Ovary (tissue), 9 donors: Measurements from ENCODE around the gene RAPGEF6. TPM values are rescaled to one million over a fixed set of nuclear protein-coding genes. Genes with fewer than 3 reads are reported as not detected.

Experiments
- DNase-seq, 5 donors: peaks; one replicate each; pipeline ENCODE4 v3.0.0-alpha.2; 2019 to 2020
- H3K27ac ChIP-seq, 2 donors: fragments of 200-600 bp; one replicate each; pipeline versions ENCODE4 v1.5.1 to v1.8.0; 2019 to 2022
- H3K27me3 ChIP-seq: fragments of 200-600 bp; one replicate; pipeline ENCODE4 v1.8.0; 2022
- H3K36me3 ChIP-seq: fragments of 200-600 bp; sonication (generic); one replicate; pipeline ENCODE4 v1.5.1; 2019
- H3K4me1 ChIP-seq: one replicate; pipeline ENCODE4 v1.8.1; 2013; ENCODE audit warnings: mild to moderate bottlenecking, moderate library complexity; ENCODE audit not compliant: insufficient read depth
- H3K4me3 ChIP-seq: fragments of 200-600 bp; sonication (generic); one replicate; pipeline ENCODE4 v1.5.1; 2017
- H3K9me3 ChIP-seq, 2 donors: fragments of 200-600 bp in 1 of 2; sonication (generic) in 1 of 2; one replicate each; pipeline versions ENCODE4 v1.5.1 to v1.8.1; 2013 to 2019; ENCODE audit warnings: mild to moderate bottlenecking in 1 of 2, moderate library complexity in 1 of 2
- EP300 ChIP-seq: sonication (generic); formaldehyde crosslinking; IDR thresholded peaks from one replicate; pipeline ENCODE4 v1.6.1; 2017; ENCODE audit warnings: antibody characterized with exemption
- POLR2A ChIP-seq: fragments of 450-650 bp; IDR thresholded peaks from one replicate; pipeline ENCODE4 v1.6.1; 2017; ENCODE audit warnings: antibody characterized with exemption, mild to moderate bottlenecking, moderate library complexity
- WGBS, 3 donors: extraction: QIAGEN DNeasy Blood & Tissue Kit in 1 of 3; methylation state at CpG; one replicate each; pipeline versions ENCODE4 v1.1.5 to v1.1.7; 2013 to 2017; 5-methylcytosine and 5-hydroxymethylcytosine counted together
- intact Hi-C, 4 donors: fragments of 100-400 bp; cut with DNase I; formaldehyde crosslinking; loops; one replicate each; pipeline versions ENCODE4 v1.11.0 to v1.15.1; 2022 to 2023
- polyA plus RNA-seq, 2 donors: library from polyadenylated mRNA; stranded (reverse); fragments of 200-250 nt in 1 of 2; fragments of 350-450 nt in 1 of 2; fragmentation: Illumina TruSeq in 1 of 2; extraction: RNeasy Lipid Tissue Mini Kit (QIAGEN cat#74804) in 1 of 2; gene quantifications; one replicate each; pipeline ENCODE4 v1.2.3, GENCODE V29; 2013 to 2014
- total RNA-seq, 7 donors: library from RNA; depleted of rRNA in 2 of 7; stranded (reverse); fragments of >200 nt in 2 of 7; fragmentation: NEBNext Ultra II Directional in 3 of 7; extraction: Animal tissue kit (Norgen Biotek cat#: 25700) in 3 of 7; gene quantifications; one replicate each; pipeline versions ENCODE4 v1.1.0 to v1.2.4, GENCODE V29; 2016 to 2023
- TF ChIP-seq, protein P1 (sequence below), 3 donors: fragments of 450-650 bp in 2 of 3; fragments of 200-600 bp in 1 of 3; IDR thresholded peaks; one replicate each; pipeline versions ENCODE4 v1.5.1 to v1.8.0; 2016 to 2022; ENCODE audit warnings: antibody characterized with exemption in 3 of 3, mild to moderate bottlenecking in 1 of 3
- donor health status: DM: no; HTN: no; CAD: no; lungs with moderate emphysema.
- donor health status: DM: no; HTN: no; CAD: no.
- donor health status: Bipolar disorder and iron deficiency.
- donor health status: DM: yes; HTN: yes; CAD: no.
- donor health status: DM: no; HTN: no; CAD: no.
- donor health status: DM: yes; HTN: yes; CAD: no.

The RAPGEF6 gene
- total and polyA plus RNA-seq, 9 donors = 4.2 to 25.8 (median 18.5) TPM

DNA sequence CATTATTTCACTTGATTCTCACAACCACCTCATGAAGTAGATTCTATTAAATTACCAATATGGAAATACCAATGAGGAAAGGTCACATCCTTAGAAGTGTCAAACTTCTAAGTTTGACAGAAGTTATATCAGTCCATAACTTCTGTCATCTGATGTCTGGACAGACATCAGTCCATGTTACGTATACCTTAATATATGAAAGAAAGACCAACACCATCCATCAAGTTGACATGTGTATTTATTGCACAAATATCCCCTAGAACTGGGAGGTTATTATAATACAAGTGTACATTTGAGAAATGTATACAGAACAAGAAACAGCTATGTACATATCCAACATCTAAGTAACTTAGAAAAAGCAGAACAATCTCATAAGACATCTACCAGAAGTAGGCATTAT is 6.5 kb upstream of the RAPGEF6 start:
- Histone ChIP-seq H3K36me3 (no peaks in the 10 kb centered on the region), H3K27ac (no peak overlapping the region), H3K4me3 (no peak overlapping the region), H3K27me3 (no peaks in the 10 kb centered on the region), H3K9me3 (no peaks in the 10 kb centered on the region), H3K4me1 (no peaks in the 10 kb centered on the region)
- intact Hi-C loops = no loop called here
- WGBS, 3 donors = 92 to 99% (median 97%) methylated on average over 1 of the region's 1 CpG
- TF ChIP-seq EP300 (no peak), POLR2A (no peak)
- TF ChIP-seq, protein P1, sequence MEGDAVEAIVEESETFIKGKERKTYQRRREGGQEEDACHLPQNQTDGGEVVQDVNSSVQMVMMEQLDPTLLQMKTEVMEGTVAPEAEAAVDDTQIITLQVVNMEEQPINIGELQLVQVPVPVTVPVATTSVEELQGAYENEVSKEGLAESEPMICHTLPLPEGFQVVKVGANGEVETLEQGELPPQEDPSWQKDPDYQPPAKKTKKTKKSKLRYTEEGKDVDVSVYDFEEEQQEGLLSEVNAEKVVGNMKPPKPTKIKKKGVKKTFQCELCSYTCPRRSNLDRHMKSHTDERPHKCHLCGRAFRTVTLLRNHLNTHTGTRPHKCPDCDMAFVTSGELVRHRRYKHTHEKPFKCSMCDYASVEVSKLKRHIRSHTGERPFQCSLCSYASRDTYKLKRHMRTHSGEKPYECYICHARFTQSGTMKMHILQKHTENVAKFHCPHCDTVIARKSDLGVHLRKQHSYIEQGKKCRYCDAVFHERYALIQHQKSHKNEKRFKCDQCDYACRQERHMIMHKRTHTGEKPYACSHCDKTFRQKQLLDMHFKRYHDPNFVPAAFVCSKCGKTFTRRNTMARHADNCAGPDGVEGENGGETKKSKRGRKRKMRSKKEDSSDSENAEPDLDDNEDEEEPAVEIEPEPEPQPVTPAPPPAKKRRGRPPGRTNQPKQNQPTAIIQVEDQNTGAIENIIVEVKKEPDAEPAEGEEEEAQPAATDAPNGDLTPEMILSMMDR (IDR thresholded peaks at IDR 0.05) = no peak
- DNase-seq = no peak

DNA sequence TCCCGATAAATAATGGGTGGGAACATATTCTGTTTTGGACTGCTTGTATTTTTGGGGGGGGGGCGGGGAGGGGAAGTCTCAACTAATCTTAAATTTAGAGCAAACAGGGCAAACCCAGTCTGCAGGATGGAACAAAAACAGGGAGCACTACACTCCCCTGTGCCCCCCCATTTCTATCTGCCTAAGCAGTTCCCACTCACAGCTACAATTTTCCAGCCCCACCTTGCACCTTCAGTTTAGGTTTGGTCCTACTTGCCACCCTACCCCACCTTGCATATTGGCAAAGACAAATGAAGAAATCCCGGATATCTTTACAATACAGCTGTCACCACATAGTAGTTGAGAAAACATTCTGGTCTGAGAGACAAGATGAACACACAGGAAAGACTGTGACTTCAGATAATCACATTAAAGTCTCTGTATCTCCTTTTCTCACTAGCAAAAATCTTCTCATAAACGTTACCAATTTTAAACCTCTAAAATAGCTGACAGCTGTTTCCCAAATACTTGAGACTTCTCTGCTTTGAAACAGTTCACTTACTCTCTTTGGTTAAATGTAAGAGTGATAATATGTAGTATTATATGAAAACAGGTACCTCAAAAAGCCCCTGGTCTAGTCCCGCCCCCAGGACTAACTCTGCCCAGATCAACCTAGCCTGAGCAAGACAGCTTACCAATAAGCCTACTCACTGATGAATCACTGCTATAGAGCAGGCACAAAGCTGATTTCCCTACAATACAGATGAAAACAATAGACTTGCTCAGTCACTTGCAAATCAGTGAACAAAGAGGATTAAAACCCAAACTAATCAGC is 5.2 kb upstream of the RAPGEF6 start:
- Histone ChIP-seq H3K27ac (no peak overlapping the region), H3K4me3 (no peak overlapping the region), H3K36me3 (no peaks in the 10 kb centered on the region), H3K4me1 (no peaks in the 10 kb centered on the region), H3K27me3 (no peaks in the 10 kb centered on the region), H3K9me3 (no peaks in the 10 kb centered on the region)
- intact Hi-C loops = no loop called here
- no peak for TF ChIP-seq POLR2A
- no peak for TF ChIP-seq EP300
- TF ChIP-seq, protein P1 (IDR thresholded peaks at IDR 0.05) = no peak
- WGBS, 3 donors = 69 to 71% (median 70%) methylated on average over 5 of the region's 5 CpGs
- DNase-seq = no peak

DNA sequence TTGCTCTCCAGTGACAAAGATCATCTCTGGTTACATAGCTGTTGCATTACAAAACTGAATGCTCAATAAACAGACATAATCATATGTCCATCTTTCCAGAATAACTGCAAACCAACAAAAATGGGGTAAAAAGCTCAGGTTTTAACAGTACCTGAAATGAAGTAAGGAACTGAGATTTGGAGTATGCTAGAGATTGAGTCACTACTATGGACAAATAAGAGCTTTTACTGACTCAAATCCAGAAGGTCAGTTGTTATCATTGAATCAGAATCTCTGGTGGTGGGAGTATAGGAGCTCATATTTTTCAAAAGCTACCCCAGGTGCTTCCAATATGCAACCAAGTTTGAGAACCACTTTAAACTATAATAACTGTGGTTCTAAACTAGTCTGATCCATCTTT is 4.1 kb upstream of the RAPGEF6 start:
- no peak for DNase-seq
- no peaks in the 10 kb centered on the region for H3K9me3 ChIP-seq
- no peaks in the 10 kb centered on the region for H3K36me3 ChIP-seq
- H3K4me1 ChIP-seq = no peaks in the 10 kb centered on the region
- no peak overlapping the region for H3K27ac ChIP-seq
- H3K4me3 ChIP-seq = no peak overlapping the region
- intact Hi-C loops = loop anchor here in 1 of 4 donors (10.0 kb wide), 1 partner anchor 856 kb away; the partner anchor contains the start of gene IRF1
- H3K27me3 ChIP-seq = no peaks in the 10 kb centered on the region
- TF ChIP-seq, protein P1 (IDR thresholded peaks at IDR 0.05) = no peak
- TF ChIP-seq POLR2A (no peak), EP300 (no peak)

DNA sequence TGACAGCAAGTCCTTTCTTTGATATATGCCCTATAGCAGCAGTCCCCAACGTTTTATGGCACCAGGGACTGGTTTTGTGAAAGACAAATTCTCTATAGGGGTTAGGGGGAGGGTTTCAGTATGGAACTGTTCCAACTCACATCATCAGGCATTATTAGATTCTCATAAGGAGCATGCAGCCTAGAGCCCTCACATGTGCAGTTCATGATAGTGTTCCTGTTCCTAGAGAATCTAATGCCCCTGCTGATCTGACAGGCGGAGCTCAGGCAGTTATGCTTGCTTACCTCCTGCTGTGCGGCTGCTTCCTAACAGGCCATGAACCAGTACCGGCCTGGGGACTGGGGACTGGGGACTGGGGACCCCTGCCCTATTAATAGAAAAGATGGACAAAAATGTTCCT is 2.7 kb upstream of the RAPGEF6 start:
- Histone ChIP-seq H3K27ac (no peak overlapping the region), H3K4me1 (peaks cover 2% of the 10 kb centered on the region), H3K27me3 (no peaks in the 10 kb centered on the region), H3K36me3 (no peaks in the 10 kb centered on the region), H3K9me3 (no peaks in the 10 kb centered on the region), H3K4me3 (no peak overlapping the region)
- intact Hi-C loops = loop anchor here in 1 of 4 donors (10.0 kb wide), 1 partner anchor 857 kb away; the partner anchor contains the start of gene IRF1
- WGBS, 3 donors = 83 to 86% (median 83%) methylated on average over 4 of the region's 4 CpGs
- TF ChIP-seq POLR2A (no peak), EP300 (no peak)
- TF ChIP-seq, protein P1 (IDR thresholded peaks at IDR 0.05) = no peak
- DNase-seq = no peak
